ENCODE results near the gene TMEM205. TPM values are rescaled to one million over a fixed set of nuclear protein-coding genes. Genes with fewer than 3 reads are reported as not detected.

The TMEM205 gene
- total RNA-seq, 4 donors from 2014 or later, result 159 to 284 (median 164) TPM

- Histone ChIP-seq H3K4me1 (peaks cover 22 to 24% of the 10 kb centered on the region in 2 donors), H3K4me3 (no peak overlapping the region), H3K9me3 (no peaks in the 10 kb centered on the region), H3K36me3 (no peaks in the 10 kb centered on the region), H3K27me3 (no peaks in the 10 kb centered on the region), H3K27ac (no peak overlapping the region)
- intact Hi-C loops (cut with DNase I; ENCODE audit: low total_unique reads) (loop anchor here (10.0 kb wide), 3 partner anchors 79 to 979 kb away; partner anchors contain the start of genes TSPAN16 and ZNF653), in situ Hi-C loops (cut with MboI; ENCODE audit: low sequenced_read_pairs in 4 of 4) (no loop called here)
- no peak for ATAC-seq
- no peak for DNase-seq
- no peak for TF ChIP-seq POLR2A (IDR thresholded peaks at IDR 0.05)
- no peak for TF ChIP-seq CTCF (IDR thresholded peaks at IDR 0.05 in 4 of 5, conservative IDR thresholded peaks at IDR 0.05 in 1 of 5)
Observed at GRCh38 chr19:11373166-11373884, 27.3 kb upstream of the TMEM205 start.

GRCh38 chr19:11370744-11371143 lies 24.7 kb upstream of the TMEM205 start:
- intact Hi-C loops (cut with DNase I; ENCODE audit: low total_unique reads) (loop anchor here (10.0 kb wide), 3 partner anchors 76 to 976 kb away; partner anchors contain the start of genes TSPAN16 and ZNF653), in situ Hi-C loops (cut with MboI; ENCODE audit: low sequenced_read_pairs in 4 of 4) (no loop called here)
- no peak for ATAC-seq

GRCh38 chr19:11367528-11367927 lies 21.5 kb upstream of the TMEM205 start:
- no peaks in the 10 kb centered on the region for H3K27me3 ChIP-seq
- intact Hi-C loops (cut with DNase I; ENCODE audit: low total_unique reads) (no loop called here), in situ Hi-C loops (cut with MboI; ENCODE audit: low sequenced_read_pairs in 4 of 4) (no loop called here)
- DNase-seq (no peak), ATAC-seq (no peak)
- H3K36me3 ChIP-seq, result peaks cover 0 to 23% of the 10 kb centered on the region in 2 donors
- H3K4me3 ChIP-seq, result no peak overlapping the region
- H3K4me1 ChIP-seq, result no peaks in the 10 kb centered on the region
- TF ChIP-seq POLR2A (IDR thresholded peaks at IDR 0.05), result no peak
- TF ChIP-seq CTCF (IDR thresholded peaks at IDR 0.05 in 4 of 5, conservative IDR thresholded peaks at IDR 0.05 in 1 of 5), result no peak
- H3K27ac ChIP-seq, result no peak overlapping the region
- H3K9me3 ChIP-seq, result no peaks in the 10 kb centered on the region

More at GRCh38 chr19:11370744-11371143, 24.7 kb upstream of the TMEM205 start:
- Histone ChIP-seq H3K4me1 (peaks cover 11 to 14% of the 10 kb centered on the region in 2 donors), H3K36me3 (no peaks in the 10 kb centered on the region), H3K27ac (no peak overlapping the region), H3K4me3 (no peak overlapping the region), H3K9me3 (no peaks in the 10 kb centered on the region), H3K27me3 (no peaks in the 10 kb centered on the region)
- TF ChIP-seq POLR2A (IDR thresholded peaks at IDR 0.05) (no peak), CTCF (IDR thresholded peaks at IDR 0.05 in 4 of 5, conservative IDR thresholded peaks at IDR 0.05 in 1 of 5) (no peak)
- DNase-seq, result no peak

- Histone ChIP-seq H3K9me3 (no peaks in the 10 kb centered on the region), H3K27ac (no peak overlapping the region)
Observed at GRCh38 chr19:11365557-11366117, 19.6 kb upstream of the TMEM205 start.

More at GRCh38 chr19:11365557-11366117, 19.6 kb upstream of the TMEM205 start:
- H3K4me3 ChIP-seq, result no peak overlapping the region
- intact Hi-C loops (cut with DNase I; ENCODE audit: low total_unique reads) (no loop called here), in situ Hi-C loops (cut with MboI; ENCODE audit: low sequenced_read_pairs in 4 of 4) (no loop called here)
- no peak for TF ChIP-seq CTCF (IDR thresholded peaks at IDR 0.05 in 4 of 5, conservative IDR thresholded peaks at IDR 0.05 in 1 of 5)
- peaks cover 0 to 30% of the 10 kb centered on the region in 2 donors for H3K36me3 ChIP-seq
- no peak for DNase-seq
- no peaks in the 10 kb centered on the region for H3K4me1 ChIP-seq
- no peak for ATAC-seq
- no peaks in the 10 kb centered on the region for H3K27me3 ChIP-seq

Measured in gastrocnemius medialis (tissue), 4 donors.